ENCODE data around the gene DLX3.

DLX3 gene

DNA sequence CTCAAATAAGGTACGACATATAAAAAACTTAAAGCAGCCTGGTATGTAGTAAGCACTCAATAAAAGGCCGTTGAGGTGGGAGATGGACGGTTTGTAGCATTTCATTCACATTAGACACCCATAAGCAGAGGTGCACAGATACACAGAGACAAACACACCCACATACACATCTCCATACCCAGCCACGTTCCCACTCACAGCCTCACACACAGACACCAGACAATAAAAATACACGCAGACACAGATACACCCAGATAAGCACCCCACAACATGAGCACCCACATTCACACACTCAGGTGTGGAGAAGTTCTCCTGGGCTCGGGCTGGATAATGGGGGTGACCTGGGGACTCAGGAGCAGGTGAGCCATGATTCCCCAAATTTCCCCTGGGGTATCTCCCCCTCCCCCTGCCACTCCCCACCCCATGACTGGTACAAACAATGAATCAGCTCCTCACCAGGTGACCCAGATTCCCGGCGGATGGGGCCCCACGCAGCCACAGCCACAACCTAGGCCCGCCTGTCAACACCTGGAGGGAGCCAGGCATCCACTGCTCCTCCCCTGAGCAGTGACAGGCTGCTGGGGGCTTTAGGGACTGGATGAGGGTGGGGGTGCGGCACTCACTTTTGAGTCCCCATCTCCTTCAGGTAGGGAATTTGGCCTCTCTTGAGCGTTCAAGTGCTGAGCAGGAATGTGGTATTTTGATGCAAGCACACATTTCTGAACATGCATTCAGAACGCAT lies 2.7 kb downstream of the DLX3 start:
- DNase-seq (ENCODE audit: low read depth): no peak

- DNase-seq (ENCODE audit: low read depth): no peak
These were observed 3.6 kb downstream of the DLX3 start for GRCh38 chr17:49991409-49991808.

GRCh38 chr17:49990921-49991320 lies 4.1 kb downstream of the DLX3 start:
- DNase-seq (ENCODE audit: low read depth): no peak

GRCh38 chr17:49990331-49990730 lies 4.7 kb downstream of the DLX3 start:
- DNase-seq (ENCODE audit: low read depth): no peak

- DNase-seq (ENCODE audit: low read depth): no peak
These were observed 5.5 kb downstream of the DLX3 start for GRCh38 chr17:49989518-49989880.

- peak; percentile 74 for DNase-seq (ENCODE audit: low read depth)
These were observed 7.2 kb downstream of the DLX3 start for GRCh38 chr17:49987681-49988441.

GRCh38 chr17:49987290-49987585 lies 7.8 kb downstream of the DLX3 start:
- peak; percentile 13 for DNase-seq (ENCODE audit: low read depth)

- DNase-seq (ENCODE audit: low read depth): no peak
These were observed 8.4 kb downstream of the DLX3 start for GRCh38 chr17:49986396-49987289.

- no peak for DNase-seq (ENCODE audit: low read depth)
These were observed 9.6 kb downstream of the DLX3 start for GRCh38 chr17:49985310-49985990.

DNA sequence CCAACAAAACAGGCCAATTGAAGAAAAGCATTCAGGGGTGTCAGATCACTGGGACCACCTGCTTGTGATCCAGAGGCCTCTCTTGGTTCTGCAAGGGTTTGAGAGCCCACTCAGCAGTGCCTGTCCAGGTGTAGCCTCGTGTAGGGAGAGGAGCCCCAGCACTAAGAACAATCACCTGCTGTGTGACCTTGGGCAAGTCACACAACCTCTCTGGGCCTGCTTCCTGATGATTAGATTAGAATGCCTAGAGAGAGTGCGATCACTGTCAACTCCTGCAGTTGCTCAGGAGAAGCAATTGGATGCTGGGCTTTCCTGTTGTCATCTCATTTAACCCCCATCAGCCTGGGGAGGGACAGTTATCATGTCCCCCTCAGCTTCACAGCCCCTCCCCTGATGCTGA lies 10.2 kb downstream of the DLX3 start:
- DNase-seq (ENCODE audit: low read depth): no peak

DNA sequence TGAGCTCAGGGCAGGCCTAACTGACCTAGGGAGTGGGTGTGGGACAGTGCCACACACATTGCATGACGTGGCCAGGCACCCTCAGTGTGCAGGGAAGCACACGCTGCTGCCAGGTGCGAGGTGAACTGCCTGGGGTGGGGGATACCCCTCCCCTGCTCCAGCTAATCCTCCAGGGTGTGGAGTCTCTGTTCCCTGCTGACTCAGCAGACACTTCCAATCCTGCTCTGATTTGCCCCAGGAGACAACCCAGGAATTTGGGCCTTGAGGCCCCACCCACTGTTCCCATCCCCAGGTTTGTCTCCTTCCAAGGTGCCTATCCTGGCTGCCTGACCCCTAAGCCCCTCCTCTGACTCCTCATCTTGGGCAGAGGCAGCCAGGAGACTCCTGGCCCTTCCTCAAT lies 10.7 kb downstream of the DLX3 start:
- no peak for DNase-seq (ENCODE audit: low read depth)

DNA sequence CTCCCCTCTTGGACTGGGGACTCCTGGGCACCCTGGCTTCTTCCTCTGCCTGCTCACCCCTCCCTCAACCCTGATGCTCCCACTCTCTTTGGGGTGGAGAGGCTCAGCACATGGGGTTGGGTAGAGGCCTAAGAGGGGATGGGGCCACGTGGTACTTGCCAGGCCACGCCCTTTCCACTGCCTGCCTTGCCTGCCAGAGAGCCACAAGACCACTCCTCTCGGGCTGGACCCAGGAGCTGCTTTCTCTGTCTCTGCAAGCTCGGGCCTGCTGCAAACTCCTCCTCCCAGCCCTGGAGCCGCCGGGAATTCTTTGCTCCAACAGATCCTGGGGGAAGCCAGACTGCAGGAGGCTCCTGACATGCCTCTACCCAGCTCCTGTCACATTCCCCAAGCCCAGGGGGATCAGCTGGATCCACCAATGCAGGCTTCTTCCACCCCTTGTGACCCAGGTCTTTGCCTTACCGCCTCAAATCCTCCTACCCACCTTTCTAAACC lies 14.3 kb downstream of the DLX3 start:
- no peak for DNase-seq (ENCODE audit: low read depth)

GRCh38 chr17:49979748-49980479 lies 15.1 kb downstream of the DLX3 start:
- DNase-seq (ENCODE audit: low read depth): no peak

DNA sequence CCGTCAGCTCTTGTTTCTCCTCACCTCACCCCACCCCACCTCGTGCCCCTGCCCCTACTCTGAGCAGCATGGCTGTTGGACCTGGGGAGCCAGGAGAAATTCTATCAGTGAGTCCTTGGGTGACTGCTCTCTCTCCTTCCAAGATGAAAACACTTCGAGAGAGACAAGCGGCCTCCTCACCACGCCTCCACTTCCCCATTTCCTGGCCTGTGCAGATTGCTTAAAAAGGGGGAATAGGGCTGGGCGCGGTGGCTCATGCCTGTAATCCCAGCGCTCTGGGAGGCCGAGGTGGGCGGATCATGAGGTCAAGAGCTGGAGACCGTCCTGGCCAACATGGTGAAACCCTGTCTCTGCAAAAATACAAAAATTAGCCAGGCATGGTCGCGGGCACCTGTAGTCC lies 16.5 kb downstream of the DLX3 start:
- no peak for DNase-seq (ENCODE audit: low read depth)

- no peak for DNase-seq (ENCODE audit: low read depth)
These were observed 17.3 kb downstream of the DLX3 start for GRCh38 chr17:49977463-49978389.

- DNase-seq (ENCODE audit: low read depth): no peak
These were observed 18.2 kb downstream of the DLX3 start for GRCh38 chr17:49976828-49977202.

GRCh38 chr17:49976163-49976827 lies 18.7 kb downstream of the DLX3 start:
- DNase-seq (ENCODE audit: low read depth): no peak

DNA sequence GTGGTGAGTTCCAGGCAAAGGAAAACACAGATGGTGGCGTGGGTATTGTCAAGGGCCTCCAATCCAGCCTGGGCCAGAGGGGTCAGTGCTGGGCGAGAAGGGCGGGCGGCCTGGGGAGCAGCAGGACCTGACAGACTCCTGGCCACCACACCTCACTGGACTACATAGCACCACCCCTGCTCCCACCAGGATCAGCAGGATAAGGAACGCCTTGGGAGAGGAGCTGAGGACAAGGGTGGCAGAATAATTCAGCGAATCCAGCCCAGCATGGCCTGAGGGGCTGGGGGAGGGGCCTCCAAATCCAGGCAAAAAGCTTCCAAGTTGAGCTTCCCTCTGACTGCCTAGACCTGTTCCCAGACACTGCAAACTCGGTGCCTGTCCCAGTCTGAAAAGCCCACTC lies 19.5 kb downstream of the DLX3 start:
- no peak for DNase-seq (ENCODE audit: low read depth)

GRCh38 chr17:49973271-49973615 lies 21.8 kb downstream of the DLX3 start:
- no peak for DNase-seq (ENCODE audit: low read depth)
